Hippocampal formation (tissue), 2 donors: Measurements from ENCODE around the gene ARHGAP29.

ENCODE experiments used
- DNase-seq, 2 donors: peaks; one replicate each; lab custom pipeline; 2025; lab: John Stamatoyannopoulos, UW

The ARHGAP29 gene

GRCh38 chr1:94259635-94260289 is 22.4 kb upstream of the ARHGAP29 start:
- no peak for DNase-seq

- DNase-seq: no peak
Observed at GRCh38 chr1:94258873-94259331, 21.5 kb upstream of the ARHGAP29 start.

GRCh38 chr1:94257444-94257843 is 20.1 kb upstream of the ARHGAP29 start:
- DNase-seq: no peak

GRCh38 chr1:94255476-94255875 is 18.1 kb upstream of the ARHGAP29 start:
- no peak for DNase-seq

GRCh38 chr1:94254073-94254810 is 16.9 kb upstream of the ARHGAP29 start:
- DNase-seq: no peak

GRCh38 chr1:94253456-94254017 is 16.2 kb upstream of the ARHGAP29 start:
- no peak for DNase-seq

GRCh38 chr1:94250341-94250740 is 13.0 kb upstream of the ARHGAP29 start:
- DNase-seq: no peak

- DNase-seq: no peak
Observed at GRCh38 chr1:94248956-94249688, 11.7 kb upstream of the ARHGAP29 start.

- no peak for DNase-seq
Observed at GRCh38 chr1:94247138-94248094, 10.0 kb upstream of the ARHGAP29 start.

- no peak for DNase-seq
Observed at GRCh38 chr1:94246692-94247137, 9.3 kb upstream of the ARHGAP29 start.

- DNase-seq: no peak
Observed at GRCh38 chr1:94245747-94246438, 8.5 kb upstream of the ARHGAP29 start.

- DNase-seq: no peak
Observed at GRCh38 chr1:94244816-94245215, 7.4 kb upstream of the ARHGAP29 start.

- no peak for DNase-seq
Observed at GRCh38 chr1:94243665-94244064, 6.3 kb upstream of the ARHGAP29 start.

- DNase-seq: no peak
Observed at GRCh38 chr1:94240822-94241221, 3.4 kb upstream of the ARHGAP29 start.

GRCh38 chr1:94239796-94240195 is 2.4 kb upstream of the ARHGAP29 start:
- DNase-seq: no peak

GRCh38 chr1:94239051-94239450 is 1.7 kb upstream of the ARHGAP29 start:
- DNase-seq: no peak

GRCh38 chr1:94236630-94237290 is 624 bp downstream of the ARHGAP29 start:
- DNase-seq: no peak

- no peak for DNase-seq
Observed at GRCh38 chr1:94236013-94236491, 1.3 kb downstream of the ARHGAP29 start.

GRCh38 chr1:94235189-94236012 is 2.0 kb downstream of the ARHGAP29 start:
- DNase-seq: no peak
